Mesothelial cell of epicardium (in vitro differentiated cells): ENCODE data around the gene PRSS23. TPM values are rescaled to one million over a fixed set of nuclear protein-coding genes. Genes with fewer than 3 reads are reported as not detected.

Experiments
- DNase-seq, 2 experiments: peaks; one replicate each; pipeline ENCODE4 v3.0.0; 2021; ENCODE audit warnings: low spot score in 2 of 2; ENCODE audit not compliant: unreplicated experiment in 2 of 2
- H3K27ac Mint-ChIP-seq: 2 replicates; pipeline ENCODE4 v1.8.0; 2021; ENCODE audit warnings: mixed read lengths
- H3K27me3 Mint-ChIP-seq: 2 replicates; pipeline ENCODE4 v1.8.0; 2021; ENCODE audit warnings: low read depth, mixed read lengths
- H3K36me3 Mint-ChIP-seq: 2 replicates; pipeline ENCODE4 v1.8.0; 2021; ENCODE audit warnings: mixed read lengths
- H3K4me1 Mint-ChIP-seq: 2 replicates; pipeline ENCODE4 v1.8.0; 2021; ENCODE audit warnings: mixed read lengths
- H3K4me3 Mint-ChIP-seq: 2 replicates; pipeline ENCODE4 v1.8.0; 2021; ENCODE audit warnings: mild to moderate bottlenecking, moderate library complexity, mixed read lengths
- H3K9me3 Mint-ChIP-seq: 2 replicates; pipeline ENCODE4 v1.8.0; 2021; ENCODE audit warnings: mixed read lengths
- total RNA-seq: library from RNA; stranded (reverse); gene quantifications from 3 replicates; pipeline ENCODE4 v1.2.1, GENCODE V29; 2021
- TF ChIP-seq, protein P1 (sequence below): fragments of 200-600 bp; sonication (generic); IDR thresholded peaks from one replicate; pipeline ENCODE4 v1.5.0; 2021; ENCODE audit warnings: antibody characterized with exemption; ENCODE audit not compliant: unreplicated experiment

The PRSS23 gene
- total RNA-seq, 1 donor from 2014 or later, result 29.4 TPM

DNA sequence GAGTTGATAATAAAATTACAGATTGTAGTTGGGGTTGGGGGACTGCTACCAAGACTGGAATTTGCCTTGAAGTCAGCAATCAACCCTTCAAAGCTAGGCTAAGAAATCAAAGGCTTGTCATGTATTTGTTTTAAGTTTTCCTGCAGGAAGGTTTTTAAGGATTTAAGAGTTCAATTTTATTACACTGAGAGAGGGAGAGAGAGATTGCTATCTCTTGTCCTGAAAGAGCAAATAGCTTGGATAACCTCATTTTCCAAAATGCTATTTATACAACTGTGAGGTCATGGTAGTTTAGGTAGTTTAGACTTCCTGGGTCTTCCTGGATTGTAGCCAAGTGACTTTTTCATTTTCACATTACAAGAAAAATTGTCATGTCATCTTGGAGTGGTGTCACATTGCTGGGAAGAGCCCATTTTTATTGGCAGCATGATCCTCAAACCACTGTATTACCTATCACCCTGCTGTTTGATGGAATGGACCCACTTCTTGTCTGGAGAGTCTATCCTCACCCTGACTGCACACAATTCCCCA is 10.1 kb upstream of the PRSS23 start:
- Mint-ChIP-seq H3K9me3 (no peaks in the 10 kb centered on the region), H3K36me3 (no peaks in the 10 kb centered on the region), H3K27me3 (no peaks in the 10 kb centered on the region), H3K27ac (peak overlapping the region; percentile 83), H3K4me3 (no peak overlapping the region), H3K4me1 (peaks cover 53% of the 10 kb centered on the region)
- TF ChIP-seq, protein P1, sequence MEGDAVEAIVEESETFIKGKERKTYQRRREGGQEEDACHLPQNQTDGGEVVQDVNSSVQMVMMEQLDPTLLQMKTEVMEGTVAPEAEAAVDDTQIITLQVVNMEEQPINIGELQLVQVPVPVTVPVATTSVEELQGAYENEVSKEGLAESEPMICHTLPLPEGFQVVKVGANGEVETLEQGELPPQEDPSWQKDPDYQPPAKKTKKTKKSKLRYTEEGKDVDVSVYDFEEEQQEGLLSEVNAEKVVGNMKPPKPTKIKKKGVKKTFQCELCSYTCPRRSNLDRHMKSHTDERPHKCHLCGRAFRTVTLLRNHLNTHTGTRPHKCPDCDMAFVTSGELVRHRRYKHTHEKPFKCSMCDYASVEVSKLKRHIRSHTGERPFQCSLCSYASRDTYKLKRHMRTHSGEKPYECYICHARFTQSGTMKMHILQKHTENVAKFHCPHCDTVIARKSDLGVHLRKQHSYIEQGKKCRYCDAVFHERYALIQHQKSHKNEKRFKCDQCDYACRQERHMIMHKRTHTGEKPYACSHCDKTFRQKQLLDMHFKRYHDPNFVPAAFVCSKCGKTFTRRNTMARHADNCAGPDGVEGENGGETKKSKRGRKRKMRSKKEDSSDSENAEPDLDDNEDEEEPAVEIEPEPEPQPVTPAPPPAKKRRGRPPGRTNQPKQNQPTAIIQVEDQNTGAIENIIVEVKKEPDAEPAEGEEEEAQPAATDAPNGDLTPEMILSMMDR, result no peak
- no peak for DNase-seq

DNA sequence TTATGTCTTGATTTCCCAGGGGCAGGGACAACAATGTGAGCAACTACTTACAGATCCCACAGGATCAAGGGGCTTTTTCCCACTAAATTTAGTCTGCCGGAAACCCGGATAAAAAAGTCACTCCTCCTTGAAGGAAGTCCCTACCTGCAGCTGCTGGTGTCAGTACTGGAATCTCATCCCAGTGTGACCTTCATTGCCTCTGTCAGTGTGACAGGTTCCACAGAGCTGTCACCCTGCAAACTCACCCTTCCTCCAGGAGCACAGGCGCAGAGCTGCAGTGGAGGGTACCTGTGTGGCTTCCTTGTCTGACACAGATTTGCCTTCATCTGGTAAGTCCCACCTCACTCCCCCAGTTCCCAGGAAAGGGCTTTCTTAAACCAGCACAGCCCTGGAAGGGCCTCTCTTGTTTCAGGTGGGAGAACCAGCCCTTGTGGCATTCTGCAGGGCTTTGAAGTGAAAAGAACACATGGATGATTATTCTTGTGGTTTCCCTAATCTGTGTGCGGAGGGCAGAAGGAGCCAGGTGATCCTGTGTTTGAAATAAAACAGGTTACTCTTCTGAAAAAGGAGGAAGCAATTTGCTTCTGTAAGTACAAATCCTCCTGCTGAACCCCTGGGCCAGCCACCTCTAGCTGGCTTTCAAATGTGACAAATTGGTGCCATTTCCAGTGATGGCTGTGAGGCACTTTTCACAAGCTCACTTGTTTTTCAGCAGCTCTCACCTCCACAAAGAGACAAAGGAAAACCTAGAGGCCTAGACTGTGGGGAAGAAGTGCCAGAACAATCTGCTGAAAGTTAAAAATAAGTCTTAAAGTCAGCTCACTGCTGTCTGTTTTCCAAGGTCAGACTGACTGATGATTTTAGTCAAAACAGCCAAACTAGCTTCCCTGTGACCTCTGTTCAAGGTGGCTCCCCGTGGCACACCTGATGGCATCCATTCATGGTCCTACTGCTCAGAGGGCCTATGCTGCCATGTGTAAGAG is 9.2 kb upstream of the PRSS23 start:
- Mint-ChIP-seq H3K4me3 (no peak overlapping the region), H3K4me1 (peaks cover 54% of the 10 kb centered on the region), H3K9me3 (no peaks in the 10 kb centered on the region), H3K36me3 (no peaks in the 10 kb centered on the region), H3K27me3 (no peaks in the 10 kb centered on the region), H3K27ac (peak overlapping the region; percentile 83)
- DNase-seq, result no peak
- TF ChIP-seq, protein P1, result no peak

DNA sequence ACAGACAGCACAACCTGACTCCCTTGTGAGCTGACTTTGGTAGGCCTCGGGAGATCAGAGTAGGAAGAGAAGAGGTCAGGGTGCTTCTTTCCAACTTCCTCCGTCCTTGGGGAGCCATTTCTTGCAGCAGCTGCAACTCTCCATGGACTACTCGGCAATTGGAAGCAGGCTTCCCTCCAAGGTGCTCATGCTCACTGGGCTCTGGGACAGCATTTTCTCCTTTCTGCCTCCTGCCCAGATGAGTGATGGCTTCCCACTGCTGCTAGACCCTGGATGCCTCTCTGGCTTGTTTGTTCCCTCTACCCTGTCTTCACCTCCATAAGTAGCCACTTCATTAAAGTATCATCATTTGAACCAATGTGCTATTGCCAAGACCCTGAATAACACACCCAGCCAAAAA is 8.2 kb upstream of the PRSS23 start:
- Mint-ChIP-seq H3K4me1 (peaks cover 53% of the 10 kb centered on the region), H3K36me3 (no peaks in the 10 kb centered on the region), H3K27ac (peak overlapping the region; percentile 83), H3K27me3 (no peaks in the 10 kb centered on the region), H3K4me3 (no peak overlapping the region), H3K9me3 (no peaks in the 10 kb centered on the region)
- TF ChIP-seq, protein P1, result no peak
- DNase-seq, result no peak

DNA sequence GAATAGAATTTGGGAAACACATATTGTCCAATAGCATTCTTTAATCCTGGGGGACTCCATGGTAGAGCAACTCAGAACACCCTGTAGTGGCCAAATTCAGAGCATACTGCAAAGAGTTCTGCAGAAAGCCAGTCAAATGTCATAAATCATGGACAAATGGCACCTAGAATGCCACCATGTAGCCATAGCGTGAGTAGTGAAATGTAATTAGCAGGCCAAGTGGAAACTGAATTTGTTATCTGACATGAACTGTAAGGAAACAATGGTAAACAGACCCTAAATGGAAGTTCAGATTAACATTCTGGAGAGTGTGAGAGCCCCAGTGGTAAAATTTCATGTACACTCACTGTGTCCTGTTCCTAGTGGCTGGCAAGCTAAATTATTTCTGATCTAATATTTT is 7.0 kb upstream of the PRSS23 start:
- Mint-ChIP-seq H3K9me3 (no peaks in the 10 kb centered on the region), H3K4me3 (no peak overlapping the region), H3K27me3 (no peaks in the 10 kb centered on the region), H3K4me1 (peaks cover 49% of the 10 kb centered on the region), H3K36me3 (no peaks in the 10 kb centered on the region), H3K27ac (no peak overlapping the region)
- no peak for DNase-seq
- TF ChIP-seq, protein P1, result no peak

DNA sequence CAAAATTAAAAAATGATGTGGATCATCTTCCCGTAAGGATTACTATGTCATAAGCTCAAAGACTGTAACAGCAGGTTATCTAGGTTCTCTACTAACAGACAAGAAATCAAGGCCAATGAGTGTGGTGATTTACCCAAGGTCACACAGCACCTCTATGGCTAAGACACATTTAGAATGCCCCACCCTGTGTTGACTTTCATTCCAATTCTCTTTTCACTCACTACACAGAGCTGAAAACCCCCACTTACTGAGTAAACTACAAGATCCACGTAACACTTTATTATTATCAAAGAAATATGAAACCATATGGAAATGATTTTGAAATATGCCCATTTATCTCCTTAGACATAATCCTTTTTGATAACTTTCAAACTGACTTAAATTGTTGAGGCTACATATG is 4.8 kb upstream of the PRSS23 start:
- DNase-seq, result no peak
- H3K27ac Mint-ChIP-seq, result peak overlapping the region; percentile 6
- H3K36me3 Mint-ChIP-seq, result no peaks in the 10 kb centered on the region
- TF ChIP-seq, protein P1, result no peak
- no peaks in the 10 kb centered on the region for H3K9me3 Mint-ChIP-seq
- peaks cover 43% of the 10 kb centered on the region for H3K4me1 Mint-ChIP-seq
- no peaks in the 10 kb centered on the region for H3K27me3 Mint-ChIP-seq
- H3K4me3 Mint-ChIP-seq, result no peak overlapping the region
